Large intestine (tissue), 3 donors: ENCODE results near the gene MED16. TPM values are rescaled to one million over a fixed set of nuclear protein-coding genes. Genes with fewer than 3 reads are reported as not detected.
A peak's percentile ranks its signal among the peaks of the same experiment; 100 is the strongest.
"Not testable (repeated sequence)": the region's sequence is repeated elsewhere in the genome, so short reads cannot be mapped to it uniquely, and the experiment has no call there.

Source experiments
- DNase-seq, 2 donors: peaks; one replicate each; pipeline versions ENCODE4 v3.0.0 to v3.0.0-alpha.2; 2013
- H3K27ac ChIP-seq: one replicate; pipeline ENCODE4 v1.5.1; 2013; ENCODE audit warnings: low read length
- H3K27me3 ChIP-seq: 2 replicates; pipeline ENCODE4 v1.6.1; 2013; ENCODE audit warnings: low read length; ENCODE audit not compliant: control insufficient read depth, insufficient read depth
- H3K36me3 ChIP-seq: 2 replicates; pipeline ENCODE4 v1.6.1; 2013; ENCODE audit warnings: low read length; ENCODE audit not compliant: control insufficient read depth, insufficient read depth
- H3K4me1 ChIP-seq: one replicate; pipeline ENCODE4 v1.6.1; 2013; ENCODE audit warnings: low read length; ENCODE audit not compliant: control insufficient read depth, insufficient read depth
- H3K4me3 ChIP-seq: one replicate; pipeline ENCODE4 v1.5.1; 2013; ENCODE audit warnings: low read length
- H3K9me3 ChIP-seq: one replicate; pipeline ENCODE4 v1.6.1; 2013; ENCODE audit warnings: mild to moderate bottlenecking, low read depth, low read length, moderate library complexity; ENCODE audit not compliant: control insufficient read depth
- WGBS: methylation state at CpG from one replicate; pipeline ENCODE4 v1.1.5; 2013; ENCODE audit warnings: low lambda C conversion rate; ENCODE audit not compliant: insufficient coverage; 5-methylcytosine and 5-hydroxymethylcytosine counted together
- polyA plus RNA-seq: library from polyadenylated mRNA; unstranded; fragments of 120-200 nt; gene quantifications from one replicate; pipeline ENCODE4 v1.2.1, GENCODE V29; 2013

MED16 gene
- polyA plus RNA-seq, 1 donor: 41.7 TPM

DNA sequence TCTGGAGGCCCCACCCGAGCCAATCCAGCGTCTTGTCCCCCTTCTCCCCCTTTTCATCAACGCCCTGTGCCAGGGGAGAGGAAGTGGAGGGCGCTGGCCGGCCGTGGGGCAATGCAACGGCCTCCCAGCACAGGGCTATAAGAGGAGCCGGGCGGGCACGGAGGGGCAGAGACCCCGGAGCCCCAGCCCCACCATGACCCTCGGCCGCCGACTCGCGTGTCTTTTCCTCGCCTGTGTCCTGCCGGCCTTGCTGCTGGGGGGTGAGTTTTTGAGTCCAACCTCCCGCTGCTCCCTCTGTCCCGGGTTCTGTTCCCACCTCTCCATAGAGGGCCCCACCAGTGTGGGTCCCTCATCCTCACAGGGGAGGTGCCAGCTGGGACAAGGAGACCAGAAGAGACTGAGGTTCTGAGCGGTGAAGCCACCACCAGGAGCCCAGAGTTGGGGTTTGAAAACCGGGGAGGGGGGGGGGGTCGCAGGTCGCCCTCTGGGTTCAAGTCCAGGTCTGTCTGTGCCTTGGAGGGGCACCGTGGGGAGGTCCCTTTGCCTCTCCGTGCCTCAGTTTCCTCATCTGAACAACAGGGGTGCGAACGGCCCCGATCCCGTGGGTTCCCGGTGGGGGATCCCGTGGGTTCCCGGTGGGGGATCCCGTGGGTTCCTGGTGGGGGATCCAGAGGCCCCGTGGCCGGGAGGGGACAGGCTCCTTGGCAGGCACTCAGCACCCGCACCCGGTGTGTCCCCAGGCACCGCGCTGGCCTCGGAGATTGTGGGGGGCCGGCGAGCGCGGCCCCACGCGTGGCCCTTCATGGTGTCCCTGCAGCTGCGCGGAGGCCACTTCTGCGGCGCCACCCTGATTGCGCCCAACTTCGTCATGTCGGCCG lies 40.6 kb downstream of the MED16 start, which contains the start of gene ELANE:
Gene ELANE, plus strand, starts transcription at position 168 of the 878 bp plus-strand sequence. Its CDS starts 26 bp downstream, at position 194.
- H3K27me3 ChIP-seq: peaks cover 49% of the 10 kb centered on the region
- DNase-seq: peak in 1 of 2 donors; percentile 1
- H3K4me1 ChIP-seq: peaks cover 8% of the 10 kb centered on the region

GRCh38 chr19:850979-851335 lies 42.0 kb downstream of the MED16 start:
- Histone ChIP-seq H3K27me3 (peaks cover 63% of the 10 kb centered on the region), H3K4me3 (no peak overlapping the region)
- WGBS: no CpG with 5 or more reads among the region's 13 CpGs

More for the DNA sequence above, 40.6 kb downstream of the MED16 start, which contains the start of gene ELANE:
- Histone ChIP-seq H3K9me3 (peaks cover 10% of the 10 kb centered on the region), H3K36me3 (no peaks in the 10 kb centered on the region), H3K4me3 (no peak within 1 kb of the TSS), H3K27ac (no peak within 1 kb of the TSS)
- no CpG with 5 or more reads among the region's 55 CpGs for WGBS

DNA sequence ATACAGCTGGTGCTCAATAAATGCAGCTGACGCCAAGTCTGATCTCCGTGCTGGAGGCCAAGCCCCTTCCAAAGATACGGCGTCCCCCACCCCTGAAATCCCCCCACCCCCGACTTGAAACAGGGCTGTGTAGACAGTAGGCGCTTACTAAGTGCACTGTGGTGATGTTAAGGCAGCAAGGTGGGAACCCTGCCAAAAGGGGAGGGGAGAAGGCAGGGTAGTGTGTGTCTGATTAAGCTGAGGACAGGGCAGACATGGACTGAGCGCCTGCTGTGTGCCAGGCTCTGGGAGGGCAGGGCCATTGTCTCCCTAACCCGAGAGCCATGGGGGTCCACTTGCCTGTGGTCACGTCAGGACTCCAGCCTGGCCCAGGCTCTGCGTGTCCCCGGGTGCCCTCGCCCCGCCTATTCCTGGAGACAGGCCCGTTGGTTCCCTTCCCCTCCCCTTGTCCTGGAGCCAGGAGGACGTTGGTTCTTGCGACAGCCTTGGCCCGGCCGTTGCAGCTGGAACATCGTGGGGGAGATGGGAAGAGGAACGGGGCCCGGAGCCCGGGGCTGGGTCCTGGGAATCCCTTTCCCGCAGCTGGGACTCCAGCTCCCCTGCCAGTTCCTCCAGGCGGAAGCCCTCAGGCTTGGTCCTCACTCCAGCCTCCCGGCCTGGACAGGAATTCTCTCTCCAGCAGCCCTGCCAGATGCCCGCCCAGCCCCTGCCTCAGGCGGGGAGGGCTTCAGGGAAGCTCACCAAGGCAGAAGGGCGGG lies 42.6 kb downstream of the MED16 start:
- Histone ChIP-seq H3K27ac (peak overlapping the region; percentile 52), H3K4me1 (peaks cover 8% of the 10 kb centered on the region), H3K36me3 (no peaks in the 10 kb centered on the region), H3K9me3 (peaks cover 9% of the 10 kb centered on the region), H3K27me3 (peaks cover 66% of the 10 kb centered on the region), H3K4me3 (no peak overlapping the region)
- peak; percentile 67 for DNase-seq
- WGBS: no CpG with 5 or more reads among the region's 28 CpGs

More at GRCh38 chr19:850979-851335, 42.0 kb downstream of the MED16 start:
- no peak for DNase-seq
- Histone ChIP-seq H3K36me3 (no peaks in the 10 kb centered on the region), H3K27ac (peak overlapping the region; percentile 52), H3K4me1 (peaks cover 8% of the 10 kb centered on the region), H3K9me3 (peaks cover 10% of the 10 kb centered on the region)

DNA sequence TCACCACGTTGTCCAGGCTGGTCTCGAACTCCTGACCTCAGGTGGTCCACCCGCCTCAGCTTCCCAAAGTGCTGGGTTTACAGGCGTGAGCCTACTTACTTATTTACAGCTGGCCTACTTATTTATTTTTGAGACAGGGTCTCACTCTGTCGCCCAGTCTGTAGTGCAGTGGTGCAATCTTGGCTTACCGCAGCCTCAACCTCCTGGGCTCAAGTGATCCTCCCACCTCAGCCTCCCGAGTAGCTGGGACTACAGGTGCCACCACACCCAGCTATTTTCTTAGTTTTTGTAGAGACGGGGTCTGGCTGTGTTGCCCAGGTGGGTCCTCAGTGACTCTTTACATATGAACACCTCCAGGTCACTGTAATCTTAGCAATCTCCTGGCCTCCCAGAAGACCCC lies 43.8 kb downstream of the MED16 start:
- H3K9me3 ChIP-seq, H3K27ac ChIP-seq, DNase-seq, H3K36me3 ChIP-seq, H3K4me1 ChIP-seq, H3K4me3 ChIP-seq: not testable (repeated sequence)
- peaks cover 72% of the 10 kb centered on the region for H3K27me3 ChIP-seq
- no CpG with 5 or more reads among the region's 8 CpGs for WGBS

- no CpG with 5 or more reads among the region's 12 CpGs for WGBS
- H3K4me1 ChIP-seq: peaks cover 9% of the 10 kb centered on the region
- no peak overlapping the region for H3K27ac ChIP-seq
- no peaks in the 10 kb centered on the region for H3K36me3 ChIP-seq
- peaks cover 73% of the 10 kb centered on the region for H3K27me3 ChIP-seq
- no peak for DNase-seq
- H3K9me3 ChIP-seq: peaks cover 12% of the 10 kb centered on the region
- no peak overlapping the region for H3K4me3 ChIP-seq
Measured at GRCh38 chr19:848386-848921, 44.5 kb downstream of the MED16 start.

DNA sequence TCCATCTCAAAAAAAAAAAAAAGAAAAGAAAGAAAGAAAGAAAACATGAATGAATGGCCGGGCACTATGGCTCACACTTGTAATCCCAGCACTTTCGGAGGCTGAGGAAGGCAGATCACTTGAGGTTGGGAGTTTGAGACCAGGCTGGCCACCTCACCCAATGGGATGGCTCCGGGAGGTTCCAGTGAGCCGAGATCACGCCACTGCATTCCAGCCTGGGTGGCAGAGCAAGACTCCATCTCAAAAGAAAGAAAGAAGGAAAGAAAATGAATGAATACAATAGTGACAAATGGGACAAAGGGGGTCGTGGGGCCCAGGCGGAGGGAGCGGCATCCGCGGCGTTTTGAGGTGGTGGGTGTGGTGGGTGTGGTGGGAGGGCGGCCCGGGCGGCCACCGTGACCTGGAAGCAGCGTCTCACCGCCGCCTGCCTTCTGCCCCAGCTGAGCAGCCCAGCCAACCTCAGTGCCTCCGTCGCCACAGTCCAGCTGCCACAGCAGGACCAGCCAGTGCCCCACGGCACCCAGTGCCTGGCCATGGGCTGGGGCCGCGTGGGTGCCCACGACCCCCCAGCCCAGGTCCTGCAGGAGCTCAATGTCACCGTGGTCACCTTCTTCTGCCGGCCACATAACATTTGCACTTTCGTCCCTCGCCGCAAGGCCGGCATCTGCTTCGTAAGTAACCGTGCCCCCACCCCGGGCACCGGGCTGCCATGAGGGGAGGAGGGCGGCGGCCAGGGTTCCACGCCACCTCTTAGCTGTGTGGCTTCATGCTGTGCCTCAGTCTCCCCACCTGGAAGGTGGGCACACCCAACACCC lies 47.1 kb downstream of the MED16 start:
- Histone ChIP-seq H3K36me3 (no peaks in the 10 kb centered on the region), H3K27ac (no peak overlapping the region), H3K9me3 (peaks cover 11% of the 10 kb centered on the region), H3K27me3 (peaks cover 69% of the 10 kb centered on the region), H3K4me1 (peaks cover 10% of the 10 kb centered on the region), H3K4me3 (no peak overlapping the region)
- WGBS: 45% methylated on average over 4 of the region's 37 CpGs
- no peak for DNase-seq

DNA sequence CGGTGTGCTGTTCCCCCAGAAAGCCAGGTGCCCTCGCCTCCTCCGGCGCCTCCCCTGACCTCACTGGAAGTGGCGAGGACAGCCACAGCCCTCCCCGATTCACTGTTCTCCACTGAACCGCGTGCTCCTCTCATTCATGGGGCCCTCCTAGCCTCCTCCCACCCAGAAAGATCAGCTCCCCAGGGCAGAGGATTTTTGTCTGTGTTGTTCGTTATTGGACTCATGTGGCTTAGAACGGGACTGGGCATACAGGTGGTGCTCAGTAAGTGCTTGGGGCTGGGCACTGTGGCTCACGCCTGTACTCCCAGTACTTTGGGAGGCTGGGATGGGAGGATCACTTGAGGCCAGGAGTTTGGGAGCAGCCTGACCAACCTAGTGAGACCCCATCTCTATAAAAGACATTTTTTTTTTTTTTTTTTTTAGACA lies 48.4 kb downstream of the MED16 start:
- H3K4me3 ChIP-seq: no peak overlapping the region
- no peak overlapping the region for H3K27ac ChIP-seq
- no peaks in the 10 kb centered on the region for H3K36me3 ChIP-seq
- H3K4me1 ChIP-seq: peaks cover 5% of the 10 kb centered on the region
- WGBS: no CpG with 5 or more reads among the region's 11 CpGs
- DNase-seq: no peak
- peaks cover 64% of the 10 kb centered on the region for H3K27me3 ChIP-seq
- H3K9me3 ChIP-seq: peaks cover 11% of the 10 kb centered on the region

DNA sequence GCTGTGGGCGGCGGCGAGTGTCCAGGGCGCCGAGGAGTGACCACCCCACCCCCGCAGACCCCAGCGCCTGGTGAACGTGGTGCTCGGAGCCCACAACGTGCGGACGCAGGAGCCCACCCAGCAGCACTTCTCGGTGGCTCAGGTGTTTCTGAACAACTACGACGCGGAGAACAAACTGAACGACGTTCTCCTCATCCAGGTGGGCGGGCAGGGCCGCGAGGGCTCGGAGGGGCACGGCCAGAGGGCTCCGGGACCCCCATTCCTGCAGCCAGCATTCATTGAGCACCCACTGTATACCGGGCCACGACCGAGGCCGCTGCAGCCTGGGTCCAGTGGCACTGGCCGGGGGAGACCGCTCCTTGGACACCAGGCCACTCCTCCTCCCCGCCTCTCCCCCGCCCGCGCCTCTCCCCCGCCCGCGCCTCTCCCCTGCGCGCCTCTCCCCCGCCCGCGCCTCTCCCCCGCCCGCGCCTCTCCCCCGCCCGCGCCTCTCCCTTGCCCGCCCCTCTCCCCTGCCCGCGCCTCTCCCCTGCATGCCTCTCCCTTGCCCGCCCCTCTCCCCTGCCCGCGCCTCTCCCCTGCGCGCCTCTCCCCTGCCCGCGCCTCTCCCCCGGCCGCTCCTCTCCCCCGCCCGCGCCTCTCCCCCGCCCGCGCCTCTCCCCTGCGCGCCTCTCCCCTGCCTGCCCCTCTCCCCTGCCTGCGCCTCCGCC lies 49.0 kb downstream of the MED16 start:
- no CpG with 5 or more reads among the region's 70 CpGs for WGBS
- Histone ChIP-seq H3K27ac (no peak overlapping the region), H3K9me3 (peaks cover 11% of the 10 kb centered on the region), H3K36me3 (no peaks in the 10 kb centered on the region), H3K4me3 (no peak overlapping the region), H3K4me1 (peaks cover 5% of the 10 kb centered on the region), H3K27me3 (peaks cover 59% of the 10 kb centered on the region)
- DNase-seq: no peak

DNA sequence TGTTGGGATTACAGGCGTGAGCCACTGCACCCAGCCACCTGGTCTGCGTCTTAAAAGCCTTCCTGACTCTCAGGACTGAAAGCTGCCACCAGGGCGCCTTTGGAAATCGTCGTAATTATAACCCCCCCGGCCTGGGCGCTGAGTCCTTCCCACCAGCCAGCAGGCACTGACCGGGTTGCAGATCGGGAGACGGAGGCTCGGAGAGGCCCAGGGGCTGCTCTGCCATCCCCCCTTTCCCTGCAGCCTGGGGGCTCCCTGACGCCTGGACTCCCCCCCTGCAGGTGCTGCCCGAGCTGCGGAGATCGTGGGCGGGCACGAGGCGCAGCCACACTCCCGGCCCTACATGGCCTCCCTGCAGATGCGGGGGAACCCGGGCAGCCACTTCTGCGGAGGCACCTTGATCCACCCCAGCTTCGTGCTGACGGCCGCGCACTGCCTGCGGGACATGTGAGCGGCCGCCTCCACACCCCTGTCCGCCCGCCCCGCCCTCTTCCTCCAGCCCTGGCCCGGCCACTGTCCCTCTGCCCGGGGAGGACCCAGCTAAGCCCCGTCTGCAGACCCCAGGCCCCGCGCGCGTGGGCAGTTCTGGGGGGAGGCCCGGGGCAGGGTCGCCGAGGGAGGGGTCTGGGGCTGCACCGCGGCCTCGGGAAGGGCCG lies 49.7 kb downstream of the MED16 start:
- Histone ChIP-seq H3K27me3 (peaks cover 57% of the 10 kb centered on the region), H3K27ac (no peak overlapping the region), H3K4me3 (no peak overlapping the region), H3K9me3 (peaks cover 11% of the 10 kb centered on the region), H3K36me3 (no peaks in the 10 kb centered on the region), H3K4me1 (peaks cover 5% of the 10 kb centered on the region)
- DNase-seq: peak in 1 of 2 donors; percentile 15
- WGBS: no CpG with 5 or more reads among the region's 46 CpGs
